ENCODE results near the gene ZCCHC14. TPM values are rescaled to one million over a fixed set of nuclear protein-coding genes. Genes with fewer than 3 reads are reported as not detected.

The ZCCHC14 gene
- total RNA-seq, 1 donor from 2014 or later: 50.4 TPM

DNA sequence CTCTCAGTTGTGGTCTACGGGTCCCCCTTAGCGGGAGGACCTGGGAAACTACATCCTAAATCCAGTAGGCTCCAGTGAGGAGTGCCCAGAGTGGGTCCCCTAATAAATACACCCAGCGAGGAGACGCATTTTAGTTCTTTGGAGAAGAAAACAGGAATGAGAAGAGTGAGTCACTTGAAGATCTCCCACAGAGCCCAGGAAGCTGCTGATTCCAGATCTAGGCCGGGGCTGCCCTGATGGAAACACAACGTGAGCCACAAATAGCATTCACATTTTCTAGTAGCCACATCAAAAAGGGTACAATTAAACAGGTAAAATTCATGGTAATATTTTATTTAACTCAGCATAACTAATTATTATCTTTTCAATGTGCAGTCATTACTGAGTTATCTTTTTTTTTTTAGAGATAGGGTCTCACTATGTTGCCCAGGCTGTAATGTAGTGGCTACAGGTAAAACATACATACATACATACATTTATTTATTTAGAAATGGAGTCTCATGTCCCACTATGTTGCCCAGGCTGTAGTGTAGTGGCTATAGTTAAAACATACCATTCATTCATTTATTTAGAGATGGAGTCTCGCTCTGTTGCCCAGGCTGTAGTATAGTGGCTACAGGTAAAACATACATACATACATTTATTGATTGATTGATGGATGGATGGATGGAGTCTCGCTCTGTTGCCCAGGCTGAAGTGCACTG, 130.8 kb downstream of the ZCCHC14 start:
- DNase-seq (ENCODE audit: low spot score): no peak
- H3K36me3 Mint-ChIP-seq (ENCODE audit: low read depth, unreplicated experiment): no peaks in the 10 kb centered on the region
- H3K4me1 Mint-ChIP-seq (ENCODE audit: unreplicated experiment): no peaks in the 10 kb centered on the region
- H3K27ac Mint-ChIP-seq (ENCODE audit: unreplicated experiment): no peak overlapping the region
- H3K27me3 Mint-ChIP-seq (ENCODE audit: unreplicated experiment): no peaks in the 10 kb centered on the region
- no peaks in the 10 kb centered on the region for H3K9me3 Mint-ChIP-seq (ENCODE audit: unreplicated experiment)
- no peak overlapping the region for H3K4me3 Mint-ChIP-seq (ENCODE audit: unreplicated experiment)
- TF ChIP-seq, protein P1, sequence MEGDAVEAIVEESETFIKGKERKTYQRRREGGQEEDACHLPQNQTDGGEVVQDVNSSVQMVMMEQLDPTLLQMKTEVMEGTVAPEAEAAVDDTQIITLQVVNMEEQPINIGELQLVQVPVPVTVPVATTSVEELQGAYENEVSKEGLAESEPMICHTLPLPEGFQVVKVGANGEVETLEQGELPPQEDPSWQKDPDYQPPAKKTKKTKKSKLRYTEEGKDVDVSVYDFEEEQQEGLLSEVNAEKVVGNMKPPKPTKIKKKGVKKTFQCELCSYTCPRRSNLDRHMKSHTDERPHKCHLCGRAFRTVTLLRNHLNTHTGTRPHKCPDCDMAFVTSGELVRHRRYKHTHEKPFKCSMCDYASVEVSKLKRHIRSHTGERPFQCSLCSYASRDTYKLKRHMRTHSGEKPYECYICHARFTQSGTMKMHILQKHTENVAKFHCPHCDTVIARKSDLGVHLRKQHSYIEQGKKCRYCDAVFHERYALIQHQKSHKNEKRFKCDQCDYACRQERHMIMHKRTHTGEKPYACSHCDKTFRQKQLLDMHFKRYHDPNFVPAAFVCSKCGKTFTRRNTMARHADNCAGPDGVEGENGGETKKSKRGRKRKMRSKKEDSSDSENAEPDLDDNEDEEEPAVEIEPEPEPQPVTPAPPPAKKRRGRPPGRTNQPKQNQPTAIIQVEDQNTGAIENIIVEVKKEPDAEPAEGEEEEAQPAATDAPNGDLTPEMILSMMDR (IDR thresholded peaks at IDR 0.05; ENCODE audit: unreplicated experiment): no peak

DNA sequence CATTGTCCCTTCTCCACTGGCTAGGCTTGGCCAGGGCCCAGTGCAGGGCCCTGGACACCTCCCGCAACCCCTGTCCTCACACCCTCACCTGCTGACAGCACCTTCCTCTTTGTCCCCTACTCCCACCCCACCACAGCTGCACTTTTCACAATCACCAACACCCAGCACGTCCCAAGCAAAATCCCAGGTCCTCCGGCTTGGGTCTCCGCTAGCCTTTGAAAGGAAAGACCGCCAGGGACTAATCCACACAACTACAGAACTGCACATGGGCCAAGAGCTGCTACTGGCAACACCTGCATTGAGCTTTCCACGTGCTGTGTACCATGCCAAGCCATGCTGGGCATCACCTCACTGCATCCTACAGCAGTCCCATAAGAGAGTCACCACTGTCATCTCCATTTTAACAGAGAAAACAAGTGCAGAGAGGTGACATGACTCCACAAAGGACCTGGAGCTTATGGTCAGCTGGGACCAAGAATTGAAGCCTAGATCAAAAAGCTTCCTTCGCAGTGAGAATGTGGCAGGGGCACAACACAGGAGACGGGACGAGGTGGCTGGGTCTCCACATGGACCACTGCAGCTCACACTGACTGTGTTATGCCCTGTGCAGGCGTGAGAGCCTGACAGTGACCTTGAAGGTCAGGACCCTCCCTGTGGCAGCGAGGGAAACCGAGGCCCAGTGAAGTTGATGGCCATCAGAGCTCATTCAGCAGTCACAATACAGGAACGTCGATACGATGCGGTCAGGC, 131.8 kb downstream of the ZCCHC14 start:
- TF ChIP-seq, protein P1 (IDR thresholded peaks at IDR 0.05; ENCODE audit: unreplicated experiment): no peak
- H3K36me3 Mint-ChIP-seq (ENCODE audit: low read depth, unreplicated experiment): no peaks in the 10 kb centered on the region
- no peaks in the 10 kb centered on the region for H3K27me3 Mint-ChIP-seq (ENCODE audit: unreplicated experiment)
- H3K4me3 Mint-ChIP-seq (ENCODE audit: unreplicated experiment): no peak overlapping the region
- H3K9me3 Mint-ChIP-seq (ENCODE audit: unreplicated experiment): no peaks in the 10 kb centered on the region
- H3K4me1 Mint-ChIP-seq (ENCODE audit: unreplicated experiment): no peaks in the 10 kb centered on the region
- H3K27ac Mint-ChIP-seq (ENCODE audit: unreplicated experiment): no peak overlapping the region
- no peak for DNase-seq (ENCODE audit: low spot score)

DNA sequence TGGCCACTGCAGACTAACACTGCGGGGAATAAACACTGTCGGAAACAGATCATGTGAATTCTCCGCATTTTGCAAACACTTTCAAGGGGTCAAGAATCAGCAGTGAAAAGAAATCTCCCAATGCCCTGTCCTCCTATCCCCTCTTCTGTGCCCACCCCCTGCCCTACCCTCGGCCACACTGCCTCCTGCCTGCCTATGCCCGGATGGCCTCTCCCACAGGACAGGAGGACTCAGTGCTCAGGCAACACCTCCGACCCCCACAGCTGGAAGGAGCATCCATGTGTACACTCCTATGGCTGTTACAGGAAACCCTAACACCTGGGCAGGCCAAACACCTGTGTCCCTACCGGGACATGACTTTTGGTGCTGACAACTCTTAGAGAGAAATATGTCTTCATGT, 133.7 kb downstream of the ZCCHC14 start:
- TF ChIP-seq, protein P1 (IDR thresholded peaks at IDR 0.05; ENCODE audit: unreplicated experiment): no peak
- Mint-ChIP-seq H3K4me1 (ENCODE audit: unreplicated experiment) (no peaks in the 10 kb centered on the region), H3K27ac (ENCODE audit: unreplicated experiment) (no peak overlapping the region), H3K27me3 (ENCODE audit: unreplicated experiment) (no peaks in the 10 kb centered on the region), H3K4me3 (ENCODE audit: unreplicated experiment) (peak overlapping the region; percentile 15), H3K9me3 (ENCODE audit: unreplicated experiment) (no peaks in the 10 kb centered on the region), H3K36me3 (ENCODE audit: low read depth, unreplicated experiment) (no peaks in the 10 kb centered on the region)
- DNase-seq (ENCODE audit: low spot score): no peak

DNA sequence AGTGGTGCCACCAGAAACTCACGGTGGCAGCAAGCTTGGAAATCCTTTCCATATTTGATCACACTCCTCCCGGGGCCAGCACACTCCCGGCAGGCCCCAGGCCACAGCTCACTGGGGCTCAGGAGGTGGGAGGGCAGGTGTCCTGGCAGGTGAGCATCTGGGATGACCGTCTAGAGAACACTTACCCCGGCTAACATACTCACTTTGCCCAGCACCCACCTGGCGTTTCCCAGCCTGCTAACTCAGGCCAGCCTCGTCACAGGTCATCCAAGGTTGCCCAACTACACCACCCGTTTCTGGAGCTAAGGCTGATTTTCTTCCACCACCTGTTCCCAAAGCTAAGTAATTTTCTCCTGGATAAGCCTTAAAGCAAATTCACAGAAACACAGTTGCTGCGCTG, 134.1 kb downstream of the ZCCHC14 start:
- Mint-ChIP-seq H3K36me3 (ENCODE audit: low read depth, unreplicated experiment) (no peaks in the 10 kb centered on the region), H3K27me3 (ENCODE audit: unreplicated experiment) (no peaks in the 10 kb centered on the region), H3K4me3 (ENCODE audit: unreplicated experiment) (peak overlapping the region; percentile 15), H3K4me1 (ENCODE audit: unreplicated experiment) (no peaks in the 10 kb centered on the region), H3K27ac (ENCODE audit: unreplicated experiment) (no peak overlapping the region), H3K9me3 (ENCODE audit: unreplicated experiment) (no peaks in the 10 kb centered on the region)
- TF ChIP-seq, protein P1 (IDR thresholded peaks at IDR 0.05; ENCODE audit: unreplicated experiment): no peak
- no peak for DNase-seq (ENCODE audit: low spot score)

DNA sequence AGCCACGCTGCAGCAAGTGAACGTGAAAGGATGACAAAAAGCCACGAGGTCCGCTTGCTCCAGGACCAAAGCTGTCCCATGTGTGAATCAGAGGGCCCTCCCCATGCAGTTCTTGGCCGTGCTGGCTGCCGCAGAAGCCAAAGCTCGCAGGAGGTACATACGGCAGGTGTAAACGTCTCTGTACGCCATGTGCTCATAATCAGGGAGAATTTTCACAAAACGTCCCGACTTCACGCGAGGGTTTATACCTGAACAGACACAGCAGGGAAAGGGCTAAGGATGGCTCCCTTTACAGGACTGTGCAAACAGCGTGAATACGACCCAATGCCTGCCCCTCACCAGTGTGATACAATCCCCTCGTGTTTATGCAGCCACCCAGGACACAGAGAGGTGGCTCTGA, 134.6 kb downstream of the ZCCHC14 start:
- TF ChIP-seq, protein P1 (IDR thresholded peaks at IDR 0.05; ENCODE audit: unreplicated experiment): no peak
- Mint-ChIP-seq H3K27ac (ENCODE audit: unreplicated experiment) (no peak overlapping the region), H3K4me1 (ENCODE audit: unreplicated experiment) (no peaks in the 10 kb centered on the region), H3K27me3 (ENCODE audit: unreplicated experiment) (no peaks in the 10 kb centered on the region), H3K36me3 (ENCODE audit: low read depth, unreplicated experiment) (no peaks in the 10 kb centered on the region), H3K9me3 (ENCODE audit: unreplicated experiment) (no peaks in the 10 kb centered on the region), H3K4me3 (ENCODE audit: unreplicated experiment) (no peak overlapping the region)
- DNase-seq (ENCODE audit: low spot score): no peak

Data from endothelial cell (in vitro differentiated cells).